ENCODE results near the gene RTL1.

DNA sequence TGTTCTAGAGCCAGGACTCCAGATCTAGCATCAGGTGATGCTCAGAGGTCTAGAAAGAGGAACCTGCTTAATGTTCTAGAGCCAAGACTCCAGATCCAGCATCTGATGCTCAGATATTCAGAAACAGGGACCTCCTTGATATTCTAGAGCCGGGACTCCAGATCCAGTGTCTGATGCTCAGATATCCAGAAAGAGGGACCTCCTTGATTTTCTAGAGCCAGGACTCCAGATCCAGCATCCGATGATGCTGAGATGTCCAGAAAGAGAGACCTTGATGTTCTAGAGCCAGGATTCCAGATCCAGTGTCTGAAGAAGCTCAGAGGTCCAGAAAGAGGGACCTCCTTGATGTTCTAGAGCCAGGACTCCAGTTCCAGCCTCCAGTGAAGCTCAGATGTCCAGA, 40.7 kb downstream of the RTL1 start:
- TF ChIP-seq, protein P1, sequence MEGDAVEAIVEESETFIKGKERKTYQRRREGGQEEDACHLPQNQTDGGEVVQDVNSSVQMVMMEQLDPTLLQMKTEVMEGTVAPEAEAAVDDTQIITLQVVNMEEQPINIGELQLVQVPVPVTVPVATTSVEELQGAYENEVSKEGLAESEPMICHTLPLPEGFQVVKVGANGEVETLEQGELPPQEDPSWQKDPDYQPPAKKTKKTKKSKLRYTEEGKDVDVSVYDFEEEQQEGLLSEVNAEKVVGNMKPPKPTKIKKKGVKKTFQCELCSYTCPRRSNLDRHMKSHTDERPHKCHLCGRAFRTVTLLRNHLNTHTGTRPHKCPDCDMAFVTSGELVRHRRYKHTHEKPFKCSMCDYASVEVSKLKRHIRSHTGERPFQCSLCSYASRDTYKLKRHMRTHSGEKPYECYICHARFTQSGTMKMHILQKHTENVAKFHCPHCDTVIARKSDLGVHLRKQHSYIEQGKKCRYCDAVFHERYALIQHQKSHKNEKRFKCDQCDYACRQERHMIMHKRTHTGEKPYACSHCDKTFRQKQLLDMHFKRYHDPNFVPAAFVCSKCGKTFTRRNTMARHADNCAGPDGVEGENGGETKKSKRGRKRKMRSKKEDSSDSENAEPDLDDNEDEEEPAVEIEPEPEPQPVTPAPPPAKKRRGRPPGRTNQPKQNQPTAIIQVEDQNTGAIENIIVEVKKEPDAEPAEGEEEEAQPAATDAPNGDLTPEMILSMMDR (IDR thresholded peaks at IDR 0.05; ENCODE audit: low read length) = no peak
- no peak for TF ChIP-seq EZH2 (optimal IDR thresholded peaks at IDR 0.05; ENCODE audit: low read depth, low read length)
